NCI-H526 treated with DMSO at 0.1 percent for 48 hours (cell line): ENCODE data around the gene RHBDD1.

ENCODE experiments used
- DNase-seq: peaks from one replicate; lab custom pipeline; 2025; lab: John Stamatoyannopoulos, UW

Gene RHBDD1

GRCh38 chr2:227031379-227031778, 195.5 kb downstream of the RHBDD1 start:
- no peak for DNase-seq

- DNase-seq, result no peak
Measured at GRCh38 chr2:227033471-227034148, 197.8 kb downstream of the RHBDD1 start.

DNA sequence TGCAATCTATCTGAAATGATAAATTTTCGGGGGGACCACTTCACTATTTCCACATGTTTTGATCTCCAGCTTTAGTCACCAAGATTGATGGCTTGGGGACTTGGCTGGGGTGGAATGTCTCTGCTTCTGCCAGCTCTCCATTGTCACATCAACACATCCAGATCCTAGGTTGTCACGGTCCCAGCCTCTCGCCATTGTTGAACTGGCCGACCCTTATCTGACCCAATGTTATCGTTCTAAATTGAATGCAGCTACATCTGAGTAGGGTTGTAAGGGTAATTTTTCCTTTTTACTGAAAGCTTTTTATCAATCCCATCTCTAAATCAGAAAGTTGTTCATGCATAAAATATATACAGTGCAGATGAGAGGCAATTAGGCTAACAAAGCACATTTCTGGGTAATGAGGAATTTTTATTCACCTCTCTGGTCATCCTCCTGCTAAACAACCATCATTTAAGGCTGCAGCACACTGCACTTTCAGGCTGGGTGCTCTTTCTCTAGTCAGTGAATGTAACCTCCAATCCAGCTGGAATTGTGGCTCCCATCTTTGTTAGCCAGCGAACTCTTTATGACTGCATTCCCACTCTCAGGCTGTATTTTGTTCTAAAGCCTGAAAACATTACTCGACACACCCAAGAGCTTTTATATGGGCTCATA, 200.0 kb downstream of the RHBDD1 start:
- DNase-seq, result no peak

- no peak for DNase-seq
Measured at GRCh38 chr2:227036527-227036926, 200.7 kb downstream of the RHBDD1 start.

- no peak for DNase-seq
Measured at GRCh38 chr2:227038550-227039189, 202.8 kb downstream of the RHBDD1 start.

DNA sequence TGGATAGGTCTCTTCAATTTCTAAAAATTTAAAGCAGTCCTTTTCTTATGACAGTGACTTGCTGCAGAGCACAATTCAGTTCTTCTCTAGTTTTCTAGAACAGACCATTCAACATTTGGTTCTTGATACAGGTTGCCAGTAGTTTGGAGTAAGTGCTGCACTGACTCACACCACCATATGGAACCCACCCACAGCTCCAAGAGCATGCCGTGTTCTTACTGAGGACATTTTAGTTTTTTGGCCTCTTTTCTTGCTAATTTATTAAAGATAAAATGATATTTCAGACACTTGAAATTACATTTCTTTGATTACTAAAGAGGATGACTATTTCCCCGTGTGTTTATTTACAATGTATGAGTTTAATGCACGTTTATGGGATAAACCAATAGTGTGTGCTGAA, 208.1 kb downstream of the RHBDD1 start:
- no peak for DNase-seq
